K562 (cell line): Measurements from ENCODE around the gene PRKD1. TPM values are rescaled to one million over a fixed set of nuclear protein-coding genes. Genes with fewer than 3 reads are reported as not detected.

Experiments used
- BCL6 ChIP-seq: fragments of 250-450 bp; sonication (Bioruptor Pico); IDR thresholded peaks from 2 replicates; pipeline ENCODE4 v1.4.0; 2020
- CREB1 ChIP-seq, 2 experiments: sonication (generic) in 1 of 2; formaldehyde crosslinking in 1 of 2; IDR thresholded peaks; 2 replicates each; pipeline versions ENCODE4 v1.6.1 to v1.8.0; 2012 to 2022; ENCODE audit warnings: inconsistent platforms in 1 of 2, mild to moderate bottlenecking in 1 of 2, missing genetic modification reagents in 1 of 2, moderate library complexity in 1 of 2
- HDAC3 ChIP-seq: fragments of 450-650 bp; IDR thresholded peaks from 2 replicates; pipeline ENCODE4 v1.6.1; 2018; ENCODE audit warnings: borderline replicate concordance, mild to moderate bottlenecking, moderate library complexity; ENCODE audit not compliant: partially characterized antibody
- HNRNPH1 ChIP-seq: fragments of 200-400 bp; formaldehyde crosslinking; optimal IDR thresholded peaks from 2 replicates; pipeline ENCODE3; 2017; ENCODE audit warnings: low read depth, mild to moderate bottlenecking, low read length, moderate library complexity
- KLF1 ChIP-seq: fragments of 450-650 bp; IDR thresholded peaks from 2 replicates; pipeline ENCODE4 v1.6.1; 2016; ENCODE audit warnings: missing genetic modification characterization, missing compliant biosample characterization
- MEF2D ChIP-seq: conservative IDR thresholded peaks from 2 replicates; pipeline ENCODE4 v1.6.1; 2016; ENCODE audit warnings: low read depth, missing genetic modification characterization, missing compliant biosample characterization
- POLR2AphosphoS5 ChIP-seq: IDR thresholded peaks from 2 replicates; pipeline ENCODE4 v1.6.1; 2011; ENCODE audit warnings: mild to moderate bottlenecking, low read depth, low read length, moderate library complexity; ENCODE audit not compliant: control insufficient read depth, insufficient read depth
- POLR2G ChIP-seq: fragments of 200-400 bp; formaldehyde crosslinking; IDR thresholded peaks from 2 replicates; pipeline ENCODE4 v1.6.1; 2017; ENCODE audit warnings: low read depth, mild to moderate bottlenecking, antibody characterized with exemption, low read length, moderate library complexity
- PRDM10 ChIP-seq: fragments of 450-650 bp; IDR thresholded peaks from 2 replicates; pipeline ENCODE4 v1.6.1; 2018; ENCODE audit not compliant: partially characterized antibody
- SIRT6 ChIP-seq: IDR thresholded peaks from one replicate; pipeline ENCODE4 v1.6.1; 2012; ENCODE audit warnings: low read depth, mild to moderate bottlenecking, control low read depth, inconsistent platforms, low read length, moderate library complexity
- TOE1 ChIP-seq, 2 experiments: fragments of 450-650 bp in 1 of 2; sonication (generic) in 1 of 2; formaldehyde crosslinking in 1 of 2; IDR thresholded peaks; 2 replicates each; pipeline versions ENCODE4 v1.7.1 to v1.8.0; 2016 to 2022; ENCODE audit warnings: borderline replicate concordance in 2 of 2, mild to moderate bottlenecking in 2 of 2, antibody characterized with exemption in 1 of 2, inconsistent platforms in 1 of 2, low read depth in 1 of 2, missing genetic modification reagents in 1 of 2, moderate library complexity in 1 of 2
- ZBTB2 ChIP-seq: fragments of 450-650 bp; IDR thresholded peaks from 2 replicates; pipeline ENCODE4 v1.6.1; 2016; ENCODE audit warnings: antibody characterized with exemption
- ZSCAN32 ChIP-seq: fragments of 450-650 bp; formaldehyde crosslinking; IDR thresholded peaks from 2 replicates; pipeline ENCODE4 v1.4.0; 2020; ENCODE audit warnings: mild to moderate bottlenecking, moderate library complexity
- polyA plus RNA-seq, 8 experiments: library from polyadenylated mRNA; depleted of rRNA in 4 of 8; stranded (reverse) in 5 of 8; unstranded in 3 of 8; fragments of >200 nt; fragmentation: Nextera tagmentation in 2 of 8; fragmentation: Illumina TruSeq in 1 of 8; extraction: Ambion mirVana in 2 of 8; extraction: Trizol in 1 of 8; gene quantifications; 2 replicates each; pipeline versions ENCODE4 v1.2.1 to v1.2.3, GENCODE V29; 2011 to 2014; ENCODE audit warnings: inconsistent platforms in 1 of 8, missing spikeins in 1 of 8
- total RNA-seq, 7 experiments: library from RNA; depleted of rRNA in 6 of 7; stranded (reverse); fragments of >200 nt in 6 of 7; fragmentation: Illumina TruSeq in 2 of 7; extraction: Trizol in 2 of 7; gene quantifications; 2 replicates each; pipeline versions ENCODE4 v1.2.1 to v1.2.3, GENCODE V29; 2011 to 2021; ENCODE audit warnings: low replicate concordance in 1 of 7
- TF ChIP-seq, protein P1 (sequence below): fragments of 250-450 bp; sonication (Bioruptor Pico); IDR thresholded peaks from 2 replicates; pipeline ENCODE4 v1.9.0; 2021; ENCODE audit warnings: mild to moderate bottlenecking, inconsistent platforms

PRKD1 gene
- total and polyA plus RNA-seq, 9 of the 15 experiments (the other 6 are each of a cell fraction or from before 2014, with no cell fraction given) = 0.04 to 0.25 (median 0.13) TPM; not detected in 1

DNA sequence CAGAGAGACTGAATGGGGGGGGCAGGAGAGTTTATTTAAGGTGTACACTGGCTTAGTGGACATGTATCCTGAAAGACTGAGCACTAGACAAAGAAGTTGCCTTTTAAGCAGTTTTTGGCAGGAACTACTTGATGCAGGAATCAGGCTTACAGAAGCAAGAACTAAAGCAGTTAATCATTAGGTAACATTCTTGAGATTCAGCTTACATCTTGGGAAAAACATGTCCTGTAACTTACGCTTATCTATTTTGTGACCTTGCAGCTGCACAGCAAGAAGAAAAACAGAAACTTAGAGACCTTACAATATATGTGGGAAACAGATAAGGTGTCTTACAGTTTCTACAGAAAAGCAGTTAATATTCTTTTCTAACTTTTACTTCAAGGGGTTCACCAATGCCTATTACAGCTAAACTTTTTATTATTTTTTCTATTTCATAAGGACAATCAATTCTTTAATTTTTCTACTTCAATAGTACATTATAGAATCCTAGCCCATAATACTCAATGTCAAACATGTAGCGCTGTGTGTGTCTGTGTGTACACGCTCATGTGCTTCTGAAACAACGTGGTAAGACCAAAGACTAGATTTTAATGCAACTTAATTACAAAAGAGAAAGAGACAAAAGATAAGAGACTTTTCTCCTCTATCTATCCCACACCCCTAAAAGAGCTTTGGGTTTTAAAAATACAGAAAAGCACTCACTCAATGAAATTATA lies 276.9 kb downstream of the PRKD1 start (continued):
- TF ChIP-seq TOE1 (IDR thresholded peaks at IDR 0.05; ENCODE audit: borderline replicate concordance) (no peak), TOE1 (CRISPR knock-in tag; IDR thresholded peaks at IDR 0.05; ENCODE audit: borderline replicate concordance, low read depth) (no peak), HNRNPH1 (no peak), CREB1 (IDR thresholded peaks at IDR 0.05) (no peak), CREB1 (CRISPR knock-in tag; IDR thresholded peaks at IDR 0.05) (no peak), MEF2D (tag) (no peak), KLF1 (no peak), ZSCAN32 (CRISPR knock-in tag) (no peak), POLR2G (no peak), SIRT6 (no peak), POLR2AphosphoS5 (peak; percentile 79), PRDM10 (no peak), HDAC3 (peak; percentile 77), ZBTB2 (0 out of 2 replicates have a peak, but pooled peaks have one; percentile 23), BCL6 (CRISPR knock-in tag) (no peak)
- TF ChIP-seq, protein P1, sequence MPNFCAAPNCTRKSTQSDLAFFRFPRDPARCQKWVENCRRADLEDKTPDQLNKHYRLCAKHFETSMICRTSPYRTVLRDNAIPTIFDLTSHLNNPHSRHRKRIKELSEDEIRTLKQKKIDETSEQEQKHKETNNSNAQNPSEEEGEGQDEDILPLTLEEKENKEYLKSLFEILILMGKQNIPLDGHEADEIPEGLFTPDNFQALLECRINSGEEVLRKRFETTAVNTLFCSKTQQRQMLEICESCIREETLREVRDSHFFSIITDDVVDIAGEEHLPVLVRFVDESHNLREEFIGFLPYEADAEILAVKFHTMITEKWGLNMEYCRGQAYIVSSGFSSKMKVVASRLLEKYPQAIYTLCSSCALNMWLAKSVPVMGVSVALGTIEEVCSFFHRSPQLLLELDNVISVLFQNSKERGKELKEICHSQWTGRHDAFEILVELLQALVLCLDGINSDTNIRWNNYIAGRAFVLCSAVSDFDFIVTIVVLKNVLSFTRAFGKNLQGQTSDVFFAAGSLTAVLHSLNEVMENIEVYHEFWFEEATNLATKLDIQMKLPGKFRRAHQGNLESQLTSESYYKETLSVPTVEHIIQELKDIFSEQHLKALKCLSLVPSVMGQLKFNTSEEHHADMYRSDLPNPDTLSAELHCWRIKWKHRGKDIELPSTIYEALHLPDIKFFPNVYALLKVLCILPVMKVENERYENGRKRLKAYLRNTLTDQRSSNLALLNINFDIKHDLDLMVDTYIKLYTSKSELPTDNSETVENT (CRISPR knock-in tag) = no peak
